Measurements from ENCODE around the gene DIS3L2.
"Not testable (repeated sequence)": the region's sequence is repeated elsewhere in the genome, so short reads cannot be mapped to it uniquely, and the experiment has no call there.

The DIS3L2 gene

DNA sequence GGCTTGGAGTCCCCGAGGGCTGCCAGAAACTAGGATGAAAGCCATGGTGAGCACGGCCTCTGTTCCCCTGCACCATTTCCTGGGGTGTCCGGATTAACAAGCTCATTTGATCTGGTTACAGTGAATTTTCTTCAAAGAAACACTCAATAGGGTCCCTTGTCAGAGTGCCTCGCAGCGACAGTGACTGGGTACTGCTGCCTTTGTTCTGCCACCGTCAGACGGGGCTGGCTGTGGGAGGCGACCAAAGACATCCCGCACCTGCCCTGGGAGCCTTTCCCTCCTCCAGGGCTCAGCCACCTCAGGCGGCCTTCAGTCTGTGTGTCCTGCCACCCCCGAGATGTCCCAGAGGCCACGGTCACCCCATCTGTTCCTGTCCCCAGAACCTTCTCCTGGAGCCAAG is 408.5 kb downstream of the DIS3L2 start:
- DNase-seq (ENCODE audit: low spot score), result not testable (repeated sequence)

DNA sequence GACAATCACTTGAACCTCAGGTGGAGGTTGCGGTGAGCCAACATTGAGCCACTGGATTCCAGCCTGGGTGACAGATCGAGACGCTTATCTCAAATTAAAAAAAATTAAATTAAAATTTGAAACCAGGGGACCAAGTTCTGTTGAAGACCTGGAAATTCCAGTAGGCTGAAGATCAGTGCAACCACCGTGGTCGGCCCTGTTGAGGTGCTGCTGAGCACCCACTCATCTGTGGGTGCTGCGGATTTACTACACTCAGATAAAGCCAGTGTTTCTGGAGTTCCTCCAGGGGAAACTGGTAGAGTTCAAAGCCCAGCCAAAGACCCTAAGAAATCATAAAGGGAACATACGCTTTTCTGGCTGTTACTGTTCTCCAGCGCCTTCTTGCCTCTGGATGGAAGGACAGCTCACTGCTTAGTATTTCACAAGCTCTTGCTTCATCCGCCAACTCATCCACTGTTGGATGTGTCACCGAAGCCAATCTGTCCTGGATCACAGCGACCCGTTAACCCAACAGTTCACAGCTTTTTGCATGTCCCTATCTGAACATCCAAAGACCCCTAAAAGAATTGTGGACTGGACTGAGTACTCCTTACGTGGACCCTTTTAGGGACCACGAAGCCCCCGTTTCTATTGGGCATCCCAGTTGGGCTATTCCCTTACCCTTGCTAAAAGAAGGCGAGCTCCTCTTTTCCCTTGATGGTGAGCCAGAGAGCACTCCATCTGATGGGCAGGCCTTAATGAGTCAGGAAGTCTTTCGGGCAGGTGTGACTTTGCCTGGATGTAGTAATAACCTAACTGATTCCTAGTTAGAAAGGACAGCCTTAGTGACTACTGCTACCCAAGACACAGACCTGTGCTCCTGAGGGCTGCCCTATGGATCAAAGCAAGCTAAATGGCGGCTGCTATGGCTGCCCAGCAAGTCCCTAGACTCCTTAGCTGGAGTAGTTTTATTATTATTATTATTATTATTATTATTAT is 411.0 kb downstream of the DIS3L2 start:
- DNase-seq (ENCODE audit: low spot score), result no peak

- DNase-seq (ENCODE audit: low spot score), result no peak
Observed at GRCh38 chr2:232374356-232374755, 412.8 kb downstream of the DIS3L2 start.

DNA sequence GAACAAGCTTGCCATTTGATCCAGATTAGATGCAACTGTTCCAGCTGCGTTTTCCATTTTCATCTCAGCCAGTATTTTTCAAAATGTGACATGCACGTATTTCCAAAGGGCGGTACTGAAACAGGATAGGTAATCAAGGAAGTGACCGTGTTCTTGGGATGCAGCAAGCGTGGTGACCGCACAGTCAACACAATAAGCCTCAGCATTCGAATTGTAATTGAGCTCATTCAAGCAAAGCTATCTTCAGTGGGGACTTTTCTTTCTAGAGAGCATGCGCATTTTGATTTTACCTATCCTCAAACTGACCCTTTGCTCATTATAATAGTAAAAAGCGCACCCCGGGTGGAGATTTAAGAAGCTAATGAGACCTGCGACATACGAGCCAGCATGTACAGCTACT is 413.7 kb downstream of the DIS3L2 start:
- DNase-seq (ENCODE audit: low spot score), result no peak

DNA sequence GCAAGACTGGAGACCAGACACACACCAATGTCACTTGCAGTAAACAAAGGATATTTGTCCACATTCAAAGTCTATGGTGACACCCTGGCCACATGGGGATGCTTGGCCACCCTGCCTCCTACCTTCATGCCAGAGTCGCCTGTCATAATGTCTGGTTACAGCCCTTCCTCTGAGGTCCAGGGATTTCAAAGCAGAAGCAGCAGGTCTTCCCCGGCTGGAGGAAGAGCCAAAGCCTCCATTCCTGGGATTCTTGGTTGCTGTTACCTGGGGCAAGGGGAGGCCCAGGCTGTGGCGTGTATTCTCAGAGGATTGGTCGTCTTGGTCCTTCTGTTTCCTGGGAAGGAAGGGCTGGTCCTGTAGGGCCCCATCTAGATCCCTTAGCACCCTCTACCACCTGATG is 414.7 kb downstream of the DIS3L2 start:
- no peak for DNase-seq (ENCODE audit: low spot score)

GRCh38 chr2:232376713-232377112 is 415.2 kb downstream of the DIS3L2 start:
- no peak for DNase-seq (ENCODE audit: low spot score)

- no peak for DNase-seq (ENCODE audit: low spot score)
Observed at GRCh38 chr2:232377319-232377718, 415.8 kb downstream of the DIS3L2 start.

DNA sequence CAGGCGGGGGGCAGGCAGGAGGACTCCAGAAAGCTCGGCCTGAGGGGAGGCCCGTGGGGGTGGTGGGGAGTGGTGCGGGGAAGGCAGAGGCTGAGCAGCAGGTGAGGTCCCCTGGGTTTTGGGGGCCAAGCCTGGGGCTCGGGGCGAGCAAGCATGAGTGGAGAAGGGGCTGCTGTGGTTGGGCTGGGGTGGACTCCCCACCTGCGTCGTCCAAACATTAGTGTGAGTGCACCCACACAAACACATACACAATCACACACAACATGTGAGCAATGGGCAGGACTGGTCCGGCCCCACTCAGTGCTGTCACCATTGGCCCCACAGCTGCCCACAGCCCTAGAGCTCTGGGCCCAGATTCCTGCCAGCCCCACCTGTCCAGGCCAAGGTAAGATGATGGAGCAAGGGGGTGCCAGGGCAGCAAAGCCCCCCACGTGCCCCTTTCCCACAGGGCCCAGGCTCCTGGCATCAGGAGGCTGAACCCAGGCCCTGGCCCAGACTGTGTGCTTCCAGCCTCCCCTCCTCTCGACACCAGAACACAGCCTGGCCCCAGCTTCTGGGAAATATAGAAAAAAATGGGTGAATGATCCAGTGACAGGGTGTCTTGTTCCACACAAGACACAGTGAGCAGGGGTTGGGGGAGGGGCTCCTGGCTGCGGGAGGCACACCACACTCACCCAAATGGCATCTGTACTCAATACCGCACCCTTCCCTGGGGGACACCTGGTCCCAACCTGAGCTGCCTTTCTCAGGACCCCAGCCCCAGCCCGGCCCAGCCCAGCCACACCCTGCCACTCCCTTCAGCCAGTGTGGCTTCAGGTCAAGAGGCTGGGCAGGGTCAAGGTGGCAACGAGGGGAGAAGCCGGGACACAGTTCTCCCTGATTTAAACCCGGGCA is 416.6 kb downstream of the DIS3L2 start:
- DNase-seq (ENCODE audit: low spot score), result no peak

DNA sequence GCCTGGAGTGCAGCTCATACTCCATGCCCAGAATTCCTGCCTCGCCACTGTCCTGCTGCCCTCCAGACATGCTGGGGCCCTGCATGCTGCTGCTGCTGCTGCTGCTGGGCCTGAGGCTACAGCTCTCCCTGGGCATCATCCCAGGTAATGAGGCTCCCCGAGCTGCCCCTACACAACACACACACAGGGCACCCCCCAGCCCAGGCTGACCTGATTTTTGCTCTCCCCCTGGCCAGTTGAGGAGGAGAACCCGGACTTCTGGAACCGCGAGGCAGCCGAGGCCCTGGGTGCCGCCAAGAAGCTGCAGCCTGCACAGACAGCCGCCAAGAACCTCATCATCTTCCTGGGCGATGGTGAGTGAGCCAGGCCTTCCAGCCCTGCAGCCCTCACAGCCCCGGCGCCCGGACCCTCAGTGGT is 417.2 kb downstream of the DIS3L2 start, which contains the start of gene ALPP:
ALPP (plus strand) TSS at position 17 of the 417 bp plus-strand sequence; CDS start at position 69, 52 bp downstream.
- DNase-seq (ENCODE audit: low spot score), result not testable (repeated sequence)

- not testable (repeated sequence) for DNase-seq (ENCODE audit: low spot score)
Observed at GRCh38 chr2:232379610-232380590, 418.4 kb downstream of the DIS3L2 start.

- DNase-seq (ENCODE audit: low spot score), result not testable (repeated sequence)
Observed at GRCh38 chr2:232381204-232382031, 419.9 kb downstream of the DIS3L2 start.

DNA sequence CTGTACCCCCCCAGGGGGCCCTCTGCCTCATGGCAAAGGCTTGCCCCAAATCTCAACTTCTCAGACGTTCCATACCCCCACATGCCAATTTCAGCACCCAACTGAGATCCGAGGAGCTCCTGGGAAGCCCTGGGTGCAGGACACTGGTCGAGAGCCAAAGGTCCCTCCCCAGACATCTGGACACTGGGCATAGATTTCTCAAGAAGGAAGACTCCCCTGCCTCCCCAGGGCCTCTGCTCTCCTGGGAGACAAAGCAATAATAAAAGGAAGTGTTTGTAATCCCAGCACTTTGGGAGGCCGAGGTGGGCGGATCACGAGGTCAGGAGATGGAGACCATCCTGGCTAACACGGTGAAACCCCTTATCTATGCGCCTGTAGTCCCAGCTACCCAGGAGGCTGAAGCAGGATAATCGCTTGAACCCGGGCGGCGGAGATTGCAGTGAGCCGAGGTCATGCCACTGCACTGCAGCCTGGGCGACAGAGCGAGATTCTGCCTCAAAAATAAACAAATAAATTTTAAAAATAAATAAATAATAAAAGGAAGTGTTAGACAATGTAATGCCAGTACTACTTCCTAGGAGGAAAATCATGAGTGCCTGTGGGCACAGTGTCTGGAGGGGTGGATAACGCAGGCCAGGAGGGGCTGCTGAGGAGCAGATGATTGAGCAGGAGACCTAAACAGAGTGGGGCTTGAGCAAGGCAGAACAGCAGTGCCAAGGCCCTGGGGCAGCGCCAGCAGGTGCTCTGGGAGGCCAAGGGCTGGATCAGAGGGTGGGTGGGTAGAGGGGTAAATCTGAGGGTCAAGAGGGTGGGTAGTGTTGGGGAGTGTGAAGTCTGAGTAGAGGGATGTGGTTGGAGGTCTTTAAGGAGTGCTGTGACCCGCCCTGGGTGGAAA is 421.1 kb downstream of the DIS3L2 start:
- DNase-seq (ENCODE audit: low spot score), result no peak

DNA sequence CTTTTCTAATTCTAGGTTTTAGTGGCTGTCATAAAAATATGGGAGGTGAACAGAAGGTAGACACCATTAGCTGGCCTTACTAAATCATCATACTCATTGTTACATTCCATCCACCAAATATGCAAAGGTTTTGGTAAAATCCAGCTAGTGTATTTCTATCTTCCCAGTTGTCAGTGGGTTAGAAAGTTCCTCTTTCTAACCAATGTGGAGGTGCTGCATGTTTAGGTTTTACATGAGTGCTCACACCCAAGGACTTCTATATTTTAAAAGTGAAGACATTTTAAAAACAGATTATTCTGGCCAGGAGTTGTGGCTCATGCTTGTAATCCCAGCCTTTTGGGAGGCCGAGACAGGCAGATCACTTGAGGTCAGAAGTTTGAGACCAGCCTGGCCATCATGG is 423.0 kb downstream of the DIS3L2 start:
- DNase-seq (ENCODE audit: low spot score), result no peak

- not testable (repeated sequence) for DNase-seq (ENCODE audit: low spot score)
Observed at GRCh38 chr2:232385058-232385457, 423.5 kb downstream of the DIS3L2 start.

DNA sequence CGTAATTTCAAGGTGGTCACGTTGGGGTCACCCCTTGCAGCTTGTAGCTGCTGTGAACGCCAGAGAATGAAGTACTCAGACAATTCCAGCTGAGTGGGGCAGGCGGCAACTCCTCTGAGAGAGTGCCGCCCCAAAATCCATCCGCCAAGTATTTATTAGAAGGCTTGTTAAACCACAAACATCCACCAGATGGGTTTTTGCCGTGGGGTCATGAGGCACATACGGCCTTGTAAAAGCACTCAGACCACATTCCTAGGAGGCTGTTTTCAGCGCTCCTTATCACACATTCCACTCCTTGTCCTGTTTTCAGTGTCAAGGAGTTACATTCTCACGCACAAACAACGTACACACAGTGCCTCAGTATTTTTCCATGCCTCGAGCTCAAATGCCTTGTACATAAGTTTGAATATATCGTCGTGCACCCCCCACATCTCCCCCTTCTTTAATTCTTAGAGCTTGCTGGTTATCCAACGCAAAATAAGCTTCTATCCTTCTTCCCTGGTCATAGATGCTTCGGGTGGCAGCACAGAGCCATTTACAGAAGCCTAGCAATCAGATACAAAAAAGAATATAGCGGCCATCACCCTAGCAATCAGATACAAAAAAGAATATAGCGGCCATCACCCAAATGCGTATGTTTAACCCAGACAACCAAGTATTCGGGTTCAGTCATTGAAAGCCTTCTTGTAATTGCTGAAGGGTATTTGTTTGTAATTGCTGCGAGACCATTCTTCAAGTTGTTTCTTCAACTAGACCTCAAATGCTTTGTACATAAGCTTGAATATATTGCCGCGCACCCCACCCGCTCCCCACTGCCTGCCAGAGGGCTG is 424.4 kb downstream of the DIS3L2 start:
- no peak for DNase-seq (ENCODE audit: low spot score)

- no peak for DNase-seq (ENCODE audit: low spot score)
Observed at GRCh38 chr2:232386490-232386739, 424.9 kb downstream of the DIS3L2 start.
